C4-2B (cell line): ENCODE data around the gene PORCN.

Source experiments
- CTCF ChIP-seq: fragments of 450-650 bp; conservative IDR thresholded peaks from 2 replicates; pipeline ENCODE4 v1.5.1; 2017; ENCODE audit warnings: mild to moderate bottlenecking
- ZFX ChIP-seq: fragments of 450-650 bp; IDR thresholded peaks from 2 replicates; pipeline ENCODE4 v1.6.1; 2017

DNA sequence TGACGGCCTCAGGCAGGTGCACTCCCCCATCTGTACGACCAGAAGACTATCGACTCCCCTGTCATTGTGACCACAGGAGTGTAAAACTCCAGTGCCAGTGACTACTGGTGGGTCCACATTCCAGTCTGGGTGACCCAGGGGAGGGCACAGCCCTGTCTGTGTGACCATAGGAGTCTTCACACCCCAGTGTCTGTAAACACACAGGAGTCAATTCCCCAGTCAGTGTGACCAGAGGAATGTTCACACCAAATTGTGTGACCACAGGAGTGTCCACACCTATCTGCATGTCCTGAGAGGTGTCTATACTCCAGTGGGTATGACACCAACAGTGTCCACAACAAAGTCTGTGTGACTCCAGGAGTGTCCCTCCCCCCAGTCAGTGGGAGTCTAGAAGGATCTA, 20.8 kb upstream of the PORCN start:
- TF ChIP-seq CTCF, result no peak
- no peak for TF ChIP-seq ZFX
